OCI-LY1 (cell line): ENCODE results near the gene CRPPA.

Source experiments
- H2AFZ ChIP-seq: fragments of 200-600 bp; sonication (generic), shearing (Covaris generic); 2 replicates; pipeline ENCODE4 v1.6.0; 2014; ENCODE audit warnings: antibody characterized with exemption, mild to moderate bottlenecking, low read length
- H3F3A ChIP-seq: fragments of 200-600 bp; sonication (generic), shearing (Covaris generic); 2 replicates; pipeline ENCODE4 v1.6.0; 2014; ENCODE audit warnings: mild to moderate bottlenecking, antibody characterized with exemption, low read length, moderate library complexity; ENCODE audit not compliant: insufficient read depth
- H3K27ac ChIP-seq: fragments of 200-600 bp; sonication (generic); 2 replicates; pipeline ENCODE4 v1.5.1; 2014; ENCODE audit warnings: low read length, mixed run types, mild to moderate bottlenecking, low read depth; ENCODE audit not compliant: poor library complexity, severe bottlenecking
- H3K27me3 ChIP-seq: fragments of 200-600 bp; sonication (generic); 2 replicates; pipeline ENCODE4 v1.6.0; 2014; ENCODE audit warnings: antibody characterized with exemption, mild to moderate bottlenecking, low read length, moderate library complexity; ENCODE audit not compliant: insufficient read depth
- H3K36me3 ChIP-seq: fragments of 200-600 bp; sonication (generic); 2 replicates; pipeline ENCODE4 v1.6.1; 2014; ENCODE audit warnings: mild to moderate bottlenecking, antibody characterized with exemption, low read length, moderate library complexity, mixed read lengths; ENCODE audit not compliant: insufficient read depth
- H3K4me1 ChIP-seq: fragments of 200-600 bp; sonication (generic); 2 replicates; pipeline ENCODE4 v1.5.1; 2014; ENCODE audit warnings: mild to moderate bottlenecking, low read length, moderate library complexity; ENCODE audit not compliant: insufficient read depth, severe bottlenecking
- H3K4me2 ChIP-seq: fragments of 200-600 bp; sonication (generic), shearing (Covaris generic); 2 replicates; pipeline ENCODE4 v1.6.1; 2014; ENCODE audit warnings: low read length
- H3K4me3 ChIP-seq: fragments of 200-600 bp; sonication (generic); 2 replicates; pipeline ENCODE4 v1.5.1; 2014; ENCODE audit warnings: low read length, low read depth, mild to moderate bottlenecking, mixed read lengths; ENCODE audit not compliant: poor library complexity, severe bottlenecking
- H3K79me2 ChIP-seq: fragments of 200-600 bp; shearing (Covaris generic); 2 replicates; pipeline ENCODE4 v1.6.1; 2016; ENCODE audit warnings: mixed run types, low read length, mixed read lengths; ENCODE audit not compliant: insufficient read depth
- H3K9ac ChIP-seq: fragments of 200-600 bp; sonication (generic), shearing (Covaris generic); 2 replicates; pipeline ENCODE4 v1.6.1; 2014; ENCODE audit warnings: mild to moderate bottlenecking, low read length, mixed read lengths
- H3K9me2 ChIP-seq: fragments of 200-600 bp; sonication (generic), shearing (Covaris generic); 2 replicates; pipeline ENCODE4 v1.6.1; 2014; ENCODE audit warnings: low read depth, mild to moderate bottlenecking, low read length, mixed read lengths
- H3K9me3 ChIP-seq: fragments of 200-600 bp; shearing (Covaris generic); 2 replicates; pipeline ENCODE4 v1.6.1; 2014; ENCODE audit warnings: low read length, mixed read lengths
- H4K20me1 ChIP-seq: fragments of 200-600 bp; sonication (generic), shearing (Covaris generic); 2 replicates; pipeline ENCODE4 v1.6.0; 2016; ENCODE audit warnings: mild to moderate bottlenecking, low read length; ENCODE audit not compliant: insufficient read depth
- CTCF ChIP-seq: fragments of 200-600 bp; sonication (generic), shearing (Covaris generic); IDR thresholded peaks from 2 replicates; pipeline ENCODE4 v1.5.1; 2017; ENCODE audit warnings: mild to moderate bottlenecking, antibody characterized with exemption, low read length, moderate library complexity, mixed read lengths
- EZH2 ChIP-seq: fragments of 200-600 bp; sonication (generic), shearing (Covaris generic); IDR thresholded peaks from 2 replicates; pipeline ENCODE4 v1.8.0; 2017; ENCODE audit warnings: borderline replicate concordance, mixed run types, mild to moderate bottlenecking, antibody characterized with exemption, low read length, moderate library complexity, mixed read lengths

The CRPPA gene

DNA sequence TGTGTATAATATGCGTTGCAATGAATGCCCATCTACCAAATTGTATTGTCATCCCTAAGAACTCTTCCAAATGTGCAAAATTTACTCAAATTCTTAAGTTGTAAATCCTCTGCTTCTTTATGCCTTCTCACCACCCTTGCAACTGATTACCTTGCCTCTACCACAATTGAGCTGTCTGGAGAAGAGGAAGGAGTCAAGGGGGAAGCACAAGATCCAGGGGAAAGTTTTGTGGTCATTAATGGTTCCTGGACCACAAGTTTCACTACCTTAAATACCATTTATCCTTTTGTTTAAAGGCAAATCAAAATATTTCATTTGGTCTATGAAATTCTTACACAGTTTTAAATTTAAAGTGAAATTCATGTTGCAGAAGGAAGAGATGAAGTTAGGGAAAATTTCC lies 16.7 kb downstream of the CRPPA start:
- Histone ChIP-seq H3K4me1 (no peaks in the 10 kb centered on the region), H4K20me1 (no peaks in the 10 kb centered on the region), H3K27me3 (no peaks in the 10 kb centered on the region), H3K9me2 (no peaks in the 10 kb centered on the region), H3K9me3 (peaks cover 14% of the 10 kb centered on the region), H3F3A (peaks cover 3% of the 10 kb centered on the region; the same call in 1 of the 2 replicates), H3K4me3 (no peak overlapping the region), H3K36me3 (no peaks in the 10 kb centered on the region), H2AFZ (no peak overlapping the region), H3K79me2 (no peaks in the 10 kb centered on the region), H3K27ac (no peak overlapping the region), H3K9ac (no peak overlapping the region), H3K4me2 (no peak overlapping the region)
- TF ChIP-seq EZH2 (no peak), CTCF (no peak)

- no peak overlapping the region for H3K27ac ChIP-seq
- no peak overlapping the region for H3K4me2 ChIP-seq
- H4K20me1 ChIP-seq: no peaks in the 10 kb centered on the region
- TF ChIP-seq CTCF (no peak), EZH2 (no peak)
- H3K9me2 ChIP-seq: no peaks in the 10 kb centered on the region
- no peak overlapping the region for H2AFZ ChIP-seq
- peaks cover 15% of the 10 kb centered on the region; the same call in 1 of the 2 replicates for H3F3A ChIP-seq
- peaks cover 25% of the 10 kb centered on the region for H3K9me3 ChIP-seq
- no peak overlapping the region for H3K4me3 ChIP-seq
- no peaks in the 10 kb centered on the region for H3K4me1 ChIP-seq
- H3K79me2 ChIP-seq: no peaks in the 10 kb centered on the region
- no peaks in the 10 kb centered on the region for H3K36me3 ChIP-seq
- H3K9ac ChIP-seq: no peak overlapping the region
- no peaks in the 10 kb centered on the region for H3K27me3 ChIP-seq
These were observed 17.9 kb downstream of the CRPPA start for GRCh38 chr7:16403475-16403874.

- TF ChIP-seq EZH2 (no peak), CTCF (no peak)
- no peaks in the 10 kb centered on the region for H3K9me2 ChIP-seq
- no peak overlapping the region for H3K9ac ChIP-seq
- H3K4me2 ChIP-seq: no peak overlapping the region
- no peak overlapping the region for H3K4me3 ChIP-seq
- no peaks in the 10 kb centered on the region for H3K79me2 ChIP-seq
- no peak overlapping the region for H2AFZ ChIP-seq
- peaks cover 30% of the 10 kb centered on the region for H3K9me3 ChIP-seq
- no peaks in the 10 kb centered on the region for H4K20me1 ChIP-seq
- H3K36me3 ChIP-seq: no peaks in the 10 kb centered on the region
- no peak overlapping the region for H3K27ac ChIP-seq
- H3F3A ChIP-seq: peaks cover 19% of the 10 kb centered on the region
- H3K4me1 ChIP-seq: no peaks in the 10 kb centered on the region
- no peaks in the 10 kb centered on the region for H3K27me3 ChIP-seq
These were observed 18.4 kb downstream of the CRPPA start for GRCh38 chr7:16402940-16403339.
